UCSD-AML1 (cell line): ENCODE results near the gene ADCY3.

Source experiments
- DNase-seq: peaks from one replicate; lab custom pipeline; 2025; ENCODE audit not compliant: unreplicated experiment; lab: John Stamatoyannopoulos, UW

Gene ADCY3

GRCh38 chr2:24832073-24832461, 88.0 kb downstream of the ADCY3 start:
- no peak for DNase-seq

- no peak for DNase-seq
Observed at GRCh38 chr2:24831221-24832072, 88.6 kb downstream of the ADCY3 start.

GRCh38 chr2:24830786-24831185, 89.3 kb downstream of the ADCY3 start:
- no peak for DNase-seq

GRCh38 chr2:24830351-24830750, 89.7 kb downstream of the ADCY3 start:
- no peak for DNase-seq

- DNase-seq: no peak
Observed at GRCh38 chr2:24828238-24828996, 91.6 kb downstream of the ADCY3 start.

- DNase-seq: peak; percentile 62
Observed at GRCh38 chr2:24827321-24828237, 92.5 kb downstream of the ADCY3 start.

- DNase-seq: no peak
Observed at GRCh38 chr2:24826773-24827145, 93.3 kb downstream of the ADCY3 start.

GRCh38 chr2:24825883-24826772, 93.9 kb downstream of the ADCY3 start:
- no peak for DNase-seq

GRCh38 chr2:24824966-24825882, 94.8 kb downstream of the ADCY3 start:
- no peak for DNase-seq

GRCh38 chr2:24824071-24824588, 95.9 kb downstream of the ADCY3 start:
- DNase-seq: no peak

GRCh38 chr2:24822049-24822706, 97.9 kb downstream of the ADCY3 start:
- DNase-seq: no peak

GRCh38 chr2:24821433-24821891, 98.6 kb downstream of the ADCY3 start:
- DNase-seq: no peak

GRCh38 chr2:24820598-24821432, 99.2 kb downstream of the ADCY3 start:
- no peak for DNase-seq

- DNase-seq: no peak
Observed at GRCh38 chr2:24820175-24820513, 99.9 kb downstream of the ADCY3 start.

- no peak for DNase-seq
Observed at GRCh38 chr2:24819442-24820174, 100.4 kb downstream of the ADCY3 start.

GRCh38 chr2:24818721-24819167, 101.3 kb downstream of the ADCY3 start:
- DNase-seq: no peak

- DNase-seq: no peak
Observed at GRCh38 chr2:24816884-24817283, 103.2 kb downstream of the ADCY3 start.
